Keratinocyte (primary cell): ENCODE results near the gene TBCB.

Experiments
- EZH2 ChIP-seq: IDR thresholded peaks from one replicate; pipeline ENCODE4 v1.6.1; 2012; ENCODE audit warnings: inconsistent platforms, mild to moderate bottlenecking, low read length, moderate library complexity
- TF ChIP-seq, protein P1 (sequence below), 3 experiments: IDR thresholded peaks in 1 of 3; conservative IDR thresholded peaks in 1 of 3; optimal IDR thresholded peaks in 1 of 3; 2 replicates in 2 of 3; 3 replicates in 1 of 3; pipeline versions ENCODE3 to v1.5.1; 2011; ENCODE audit warnings: low read length in 3 of 3, mild to moderate bottlenecking in 3 of 3, moderate library complexity in 2 of 3, control low read depth in 1 of 3, inconsistent platforms in 1 of 3; ENCODE audit not compliant: insufficient read depth in 2 of 3; ENCODE audit errors: extremely low read depth in 1 of 3

DNA sequence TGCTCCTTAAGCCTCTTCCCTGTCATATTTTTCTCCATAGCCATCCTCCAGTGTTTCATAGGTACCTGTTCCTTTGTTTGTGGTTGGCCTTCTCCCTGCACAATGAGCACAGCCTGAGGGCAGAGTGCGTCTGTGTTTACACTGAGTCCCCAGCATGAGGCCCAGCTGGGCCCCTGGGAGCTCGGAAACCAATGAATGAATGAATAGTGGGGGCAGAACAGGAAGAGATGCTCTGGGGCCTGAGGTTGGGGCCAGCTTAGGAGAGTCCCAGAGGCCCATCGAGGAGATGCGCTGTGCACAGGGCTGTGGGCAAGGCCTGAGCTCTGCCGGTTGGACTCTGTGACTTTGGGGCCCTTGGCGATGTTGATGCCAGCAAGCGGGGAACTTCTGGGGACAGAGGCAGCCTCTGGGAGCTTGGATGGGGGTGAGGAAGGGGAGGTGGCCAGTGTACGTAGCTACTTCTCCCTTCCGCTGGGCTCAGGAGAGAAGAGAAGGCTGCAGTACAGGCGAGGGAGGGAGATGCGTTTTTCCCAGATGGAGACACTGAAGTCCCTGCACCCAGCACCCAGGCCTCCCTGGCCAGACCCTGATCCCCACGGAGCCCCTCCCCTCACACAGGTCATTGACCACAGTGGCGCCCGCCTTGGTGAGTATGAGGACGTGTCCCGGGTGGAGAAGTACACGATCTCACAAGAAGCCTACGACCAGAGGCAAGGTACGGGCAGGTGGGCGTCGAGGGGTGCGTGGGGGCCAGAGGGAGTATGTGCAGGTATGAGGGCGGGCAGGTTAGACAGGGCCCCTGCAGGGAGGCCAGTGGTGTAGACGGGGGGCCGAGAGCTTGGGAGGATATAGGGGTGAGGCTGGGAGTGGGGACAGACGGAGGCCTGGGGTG lies 5.1 kb downstream of the TBCB start:
- TF ChIP-seq, protein P1, sequence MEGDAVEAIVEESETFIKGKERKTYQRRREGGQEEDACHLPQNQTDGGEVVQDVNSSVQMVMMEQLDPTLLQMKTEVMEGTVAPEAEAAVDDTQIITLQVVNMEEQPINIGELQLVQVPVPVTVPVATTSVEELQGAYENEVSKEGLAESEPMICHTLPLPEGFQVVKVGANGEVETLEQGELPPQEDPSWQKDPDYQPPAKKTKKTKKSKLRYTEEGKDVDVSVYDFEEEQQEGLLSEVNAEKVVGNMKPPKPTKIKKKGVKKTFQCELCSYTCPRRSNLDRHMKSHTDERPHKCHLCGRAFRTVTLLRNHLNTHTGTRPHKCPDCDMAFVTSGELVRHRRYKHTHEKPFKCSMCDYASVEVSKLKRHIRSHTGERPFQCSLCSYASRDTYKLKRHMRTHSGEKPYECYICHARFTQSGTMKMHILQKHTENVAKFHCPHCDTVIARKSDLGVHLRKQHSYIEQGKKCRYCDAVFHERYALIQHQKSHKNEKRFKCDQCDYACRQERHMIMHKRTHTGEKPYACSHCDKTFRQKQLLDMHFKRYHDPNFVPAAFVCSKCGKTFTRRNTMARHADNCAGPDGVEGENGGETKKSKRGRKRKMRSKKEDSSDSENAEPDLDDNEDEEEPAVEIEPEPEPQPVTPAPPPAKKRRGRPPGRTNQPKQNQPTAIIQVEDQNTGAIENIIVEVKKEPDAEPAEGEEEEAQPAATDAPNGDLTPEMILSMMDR (optimal IDR thresholded peaks at IDR 0.05 in 1 of 3, IDR thresholded peaks at IDR 0.05 in 1 of 3, conservative IDR thresholded peaks at IDR 0.05 in 1 of 3; ENCODE audit: extremely low read depth in 1 of 3, insufficient read depth in 2 of 3, low read length in 3 of 3): no peak
- no peak for TF ChIP-seq EZH2
